Stimulated activated CD8-positive, alpha-beta memory T cell treated with anti-CD3 and anti-CD28 coated beads, Interleukin-15, amount 100 ng/mL, for 24 hours (primary cell): ENCODE data around the gene ALDH3A1.
"Not testable (repeated sequence)": the region's sequence is repeated elsewhere in the genome, so short reads cannot be mapped to it uniquely, and the experiment has no call there.

Experiments
- DNase-seq: peaks from one replicate; pipeline ENCODE4 v3.0.0-alpha.2; 2020; ENCODE audit warnings: low read depth

The ALDH3A1 gene

DNA sequence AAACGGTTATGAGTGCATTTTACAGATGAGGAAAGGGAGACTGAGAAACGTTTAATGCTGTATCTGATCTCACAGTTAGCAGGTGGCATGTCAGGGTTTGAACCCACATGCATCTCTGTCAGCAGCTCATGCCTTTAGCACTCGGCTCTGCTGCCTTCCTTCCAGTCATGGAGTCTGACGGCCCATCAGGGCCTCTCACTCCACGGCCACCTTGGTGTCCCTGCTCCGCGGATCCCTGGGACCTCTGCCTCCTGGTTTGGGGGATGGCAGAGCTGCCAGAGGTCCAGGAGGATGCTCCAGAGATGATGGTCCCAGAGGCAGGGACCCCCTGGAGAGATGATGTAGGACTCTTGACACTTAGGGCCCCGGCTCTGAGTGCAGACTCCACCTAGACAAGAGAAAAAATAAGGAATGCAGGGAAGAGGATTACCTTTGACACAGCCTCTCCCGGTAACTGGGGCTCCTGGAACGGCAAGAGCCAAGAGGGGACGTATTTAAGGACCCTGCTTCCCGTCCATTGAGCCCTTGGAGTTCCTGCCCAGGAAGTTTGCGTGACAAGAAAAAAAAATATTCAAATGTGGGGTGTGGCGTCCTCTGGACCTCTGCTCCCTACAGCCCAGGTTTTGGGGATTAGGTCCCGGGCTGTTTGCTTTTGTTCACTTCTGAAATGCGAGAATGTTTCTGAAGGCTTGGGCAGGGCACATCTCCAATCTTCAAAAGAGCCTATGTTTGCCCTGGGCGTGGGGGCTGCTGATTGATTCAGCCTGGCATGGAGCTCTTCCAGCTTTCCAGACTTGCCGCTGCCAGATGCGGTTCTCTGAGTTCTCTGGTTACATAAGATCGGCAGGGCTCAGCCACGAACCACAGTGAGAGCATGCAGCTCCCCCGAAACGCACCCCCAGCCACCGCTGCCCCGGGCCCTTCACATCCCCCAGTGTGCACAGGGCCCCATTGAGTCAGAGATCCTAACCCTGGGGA lies at the start of gene ALDH3A1:
ALDH3A1 (minus strand) TSS at position 470 of the 978 bp plus-strand sequence. CDS start 3,169 bp downstream, outside the sequence.
- DNase-seq = no peak

DNA sequence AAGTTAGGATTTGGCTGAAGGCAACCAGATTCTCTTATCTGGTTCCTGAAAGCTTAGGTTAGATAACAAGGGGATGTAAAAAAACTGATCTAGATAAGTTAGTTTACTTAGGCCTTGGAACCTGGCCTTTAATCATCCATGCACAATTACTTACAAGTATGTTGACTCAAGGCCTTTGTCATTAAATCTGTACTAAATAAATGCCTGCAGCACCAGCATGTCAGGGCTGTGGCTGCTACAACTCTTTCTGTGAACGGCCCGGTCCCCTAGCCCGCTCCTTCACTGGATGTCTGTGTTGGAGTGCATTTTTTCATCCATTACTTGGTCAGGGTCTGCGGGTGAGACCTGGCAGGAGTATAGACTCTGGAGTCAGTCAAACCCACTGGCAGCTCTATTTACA lies 48.4 kb upstream of the ALDH3A1 start:
- no peak for DNase-seq

DNA sequence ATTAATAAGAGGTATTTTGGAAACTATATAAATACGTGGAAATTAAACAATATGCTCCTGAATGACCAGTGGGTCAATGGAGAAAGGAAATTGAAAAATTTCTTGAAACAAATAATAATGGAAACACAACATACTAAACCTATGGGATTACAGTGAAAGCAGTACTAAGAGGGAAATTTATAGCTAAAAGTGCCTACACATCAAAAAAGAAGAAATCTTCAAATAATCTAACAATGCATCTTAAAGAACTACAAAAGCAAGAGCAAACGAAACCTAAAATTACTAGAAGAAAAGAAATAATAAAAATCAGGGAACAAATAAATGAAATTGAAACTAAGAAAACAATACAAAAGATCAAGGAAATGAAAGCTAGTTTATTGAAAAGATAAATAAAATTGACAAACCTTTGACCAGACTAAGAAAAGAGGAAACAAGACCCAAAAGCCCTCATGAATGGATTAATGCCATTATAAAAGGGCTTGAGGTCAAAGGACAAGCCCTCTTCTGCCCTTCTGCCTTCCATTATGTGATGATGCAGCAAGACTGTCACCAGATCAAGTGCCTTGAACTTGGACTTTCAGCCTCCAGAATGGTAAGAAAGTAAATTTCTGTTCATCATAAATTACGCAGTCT lies 43.9 kb upstream of the ALDH3A1 start:
- no peak for DNase-seq

DNA sequence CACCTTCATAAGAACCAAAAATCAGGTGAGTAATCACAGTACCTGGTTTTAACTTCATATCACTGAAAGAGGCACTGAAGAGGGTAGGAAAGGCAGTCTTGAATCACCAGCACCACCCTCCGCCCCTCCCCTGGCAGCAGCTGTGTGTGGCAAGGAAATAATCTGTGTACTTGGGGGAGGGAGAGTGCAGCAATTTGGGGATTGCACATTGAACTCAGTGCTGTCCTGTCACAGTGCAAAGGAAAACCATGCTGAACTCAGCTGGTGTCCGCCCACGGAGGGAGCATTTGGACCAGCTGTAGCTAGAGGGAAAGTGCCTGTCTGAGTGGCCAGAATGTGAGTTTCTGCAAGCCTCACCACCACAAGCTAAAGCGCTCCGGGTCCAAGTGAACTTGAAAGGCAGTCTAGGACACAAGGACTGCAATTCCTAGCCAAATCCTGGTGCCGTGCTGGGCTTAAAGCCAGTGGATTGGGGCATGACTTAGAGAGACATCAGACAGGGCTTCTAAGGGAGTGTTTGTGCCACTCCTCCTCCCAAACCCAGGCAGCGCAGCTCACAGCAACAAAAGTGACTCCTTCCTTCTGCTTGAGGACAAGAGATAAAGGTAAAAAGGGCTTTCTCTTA lies 39.7 kb upstream of the ALDH3A1 start:
- no peak for DNase-seq

DNA sequence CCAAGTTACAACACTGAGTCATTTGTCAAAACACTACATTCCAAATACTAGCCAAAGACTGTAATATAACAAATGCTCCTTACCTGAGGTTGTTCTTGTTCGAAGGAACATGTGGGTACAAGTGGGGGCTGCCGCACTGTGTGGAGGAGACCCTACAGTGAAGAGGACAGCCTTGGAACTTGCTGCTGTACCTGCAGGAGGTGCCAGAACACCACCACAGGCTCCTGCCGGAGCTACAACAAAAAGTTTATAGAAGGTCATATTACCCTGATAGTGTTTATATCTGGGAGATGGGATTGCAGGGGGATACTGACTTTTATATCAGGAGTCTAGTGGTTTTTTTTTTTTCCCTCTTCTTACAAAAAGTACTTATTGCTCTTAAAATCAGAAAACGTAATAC lies 37.8 kb upstream of the ALDH3A1 start:
- DNase-seq = no peak

DNA sequence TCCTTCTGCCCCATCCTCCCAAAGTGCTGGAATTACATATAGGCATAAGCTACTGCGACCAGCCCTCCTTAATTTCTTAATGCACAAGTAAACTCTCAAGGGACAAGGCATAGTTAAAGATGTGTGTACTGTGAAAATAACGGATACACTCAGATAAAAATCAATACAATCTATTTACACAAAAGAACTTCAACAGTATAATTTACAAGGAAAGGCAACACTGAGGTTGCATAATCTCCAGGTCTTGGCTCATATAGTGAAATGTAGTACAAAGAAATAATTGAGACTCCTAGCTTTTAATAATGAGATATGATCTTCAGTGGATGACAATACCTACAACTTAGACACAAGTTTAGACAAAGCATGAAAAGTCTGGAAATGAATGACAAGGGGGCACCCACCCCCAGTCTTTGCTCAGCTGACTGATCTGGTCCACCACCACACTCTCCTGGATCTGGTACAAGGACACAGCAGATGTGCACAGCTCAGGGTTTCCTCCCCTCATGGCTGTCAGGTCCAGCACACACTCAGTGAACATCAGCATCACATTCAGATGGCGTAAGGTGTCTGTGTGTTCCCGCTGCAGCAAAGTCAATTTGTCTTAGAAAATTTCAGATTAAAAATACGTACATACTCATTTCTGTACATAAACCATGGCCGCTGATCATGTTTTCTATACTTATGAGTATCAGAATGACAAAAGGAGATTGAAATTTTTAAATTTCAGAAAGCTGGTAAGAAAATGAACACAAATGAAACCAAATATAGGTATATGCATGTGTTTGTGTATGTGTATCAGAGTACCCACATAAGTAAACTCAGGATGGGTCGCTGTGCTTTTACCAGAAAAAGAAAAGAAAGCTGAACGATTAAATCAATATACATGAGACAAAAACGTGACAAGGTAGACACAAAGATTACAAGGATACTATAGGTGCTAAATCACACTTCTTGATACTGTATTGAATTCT lies 33.7 kb upstream of the ALDH3A1 start:
- no peak for DNase-seq

DNA sequence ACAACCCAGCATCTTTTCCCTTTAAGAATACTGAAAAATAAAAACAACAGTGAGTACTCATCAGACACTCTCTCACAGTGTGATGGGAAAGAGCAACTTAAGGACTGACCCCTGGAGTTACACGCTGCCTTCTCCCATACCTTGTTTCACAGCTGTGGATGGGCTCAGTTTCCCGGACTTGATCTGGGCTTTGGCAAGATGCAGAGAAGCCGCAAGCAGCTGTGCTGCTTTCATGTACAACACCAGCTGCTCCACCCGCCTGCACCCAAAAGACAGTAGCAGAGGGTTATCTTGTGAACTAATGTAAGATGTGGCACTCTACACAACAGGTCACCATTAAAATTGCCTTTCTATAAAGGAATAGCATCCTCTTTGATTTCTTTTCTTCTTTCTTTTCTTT lies 32.7 kb upstream of the ALDH3A1 start:
- DNase-seq = no peak

DNA sequence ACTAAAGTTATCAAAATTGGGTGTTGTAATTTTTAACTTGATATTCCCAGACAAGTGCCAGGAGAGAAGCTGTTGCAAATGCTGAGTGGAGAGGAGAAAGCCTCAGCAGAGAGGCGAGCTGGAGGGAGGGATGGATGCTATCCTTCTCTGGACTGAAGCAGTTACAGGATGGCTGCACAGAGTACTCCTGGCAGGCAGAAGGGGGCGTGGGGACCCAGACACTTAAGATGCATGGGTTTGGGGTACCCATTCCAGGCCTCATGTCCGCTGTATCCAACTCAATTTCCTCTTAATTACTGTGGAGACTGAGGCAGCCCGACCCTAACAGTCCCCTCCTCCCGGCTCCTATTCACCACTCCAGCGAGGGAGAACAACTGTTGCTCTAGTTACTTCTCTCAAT lies 25.4 kb upstream of the ALDH3A1 start:
- DNase-seq = no peak

DNA sequence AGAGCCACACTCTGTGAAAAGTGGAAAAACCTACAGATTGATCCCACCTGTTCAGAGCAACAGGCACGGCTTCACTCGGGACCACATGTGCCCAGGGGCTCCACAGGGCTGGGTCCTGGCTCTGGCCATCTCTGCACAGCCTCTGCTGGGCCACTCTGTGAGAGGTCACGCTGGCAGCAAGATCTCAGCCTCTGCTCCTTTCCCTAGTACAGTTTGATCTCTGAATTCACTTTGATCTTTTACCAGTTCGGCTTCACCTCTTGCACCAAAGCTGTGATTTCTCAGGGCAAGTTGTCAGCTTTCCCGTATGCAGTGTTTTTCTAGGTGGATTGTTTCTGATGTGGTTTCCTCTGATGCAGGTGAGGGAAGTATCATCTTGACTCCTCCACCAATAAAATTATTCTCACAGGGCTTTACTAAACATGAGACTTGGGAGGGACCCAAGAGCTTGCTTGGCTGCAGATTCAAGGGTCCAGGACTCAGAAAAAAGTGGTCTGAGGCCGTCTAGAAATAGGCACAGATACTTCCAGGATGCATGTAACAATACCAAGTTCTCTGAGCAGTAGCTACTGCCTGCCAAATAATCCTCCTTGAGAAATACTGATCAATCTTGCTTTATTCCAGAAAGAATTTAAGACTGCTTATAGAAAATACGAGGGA lies 24.0 kb upstream of the ALDH3A1 start:
- no peak for DNase-seq

DNA sequence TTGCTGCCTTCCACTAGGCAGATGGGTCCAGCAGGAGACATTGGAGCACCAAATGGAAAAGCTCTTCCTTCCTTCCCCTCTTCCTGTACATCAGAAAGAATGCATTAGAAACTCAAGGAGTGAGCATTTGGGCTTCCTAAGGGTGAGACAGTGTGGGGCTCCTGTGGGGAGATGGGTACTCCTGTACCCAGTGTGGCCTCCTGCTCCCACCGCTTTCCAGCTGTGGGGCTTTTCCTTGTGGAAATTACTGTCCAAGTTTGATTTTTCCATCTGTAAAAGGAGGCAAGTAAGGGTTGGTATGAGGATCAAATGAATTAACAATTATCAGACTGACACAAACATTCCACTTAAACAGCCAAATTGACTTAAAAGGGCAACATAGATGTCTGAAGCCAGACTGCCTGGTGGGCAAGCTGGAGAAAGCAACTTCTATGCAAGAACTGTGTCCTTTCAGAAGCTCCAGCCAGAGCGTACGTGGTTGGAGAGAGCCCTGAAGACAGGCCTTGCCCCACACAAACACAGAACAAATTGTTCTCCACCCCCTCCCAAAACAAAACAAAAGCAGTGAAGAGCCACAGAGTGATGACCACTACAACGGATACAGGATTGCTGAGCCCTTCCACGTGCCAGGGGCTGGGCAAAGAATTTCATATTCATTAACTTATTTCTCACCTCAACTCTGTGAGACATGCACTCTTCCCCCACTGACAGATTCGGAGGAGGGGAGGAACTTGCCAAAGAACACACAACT lies 23.1 kb upstream of the ALDH3A1 start:
- no peak for DNase-seq

DNA sequence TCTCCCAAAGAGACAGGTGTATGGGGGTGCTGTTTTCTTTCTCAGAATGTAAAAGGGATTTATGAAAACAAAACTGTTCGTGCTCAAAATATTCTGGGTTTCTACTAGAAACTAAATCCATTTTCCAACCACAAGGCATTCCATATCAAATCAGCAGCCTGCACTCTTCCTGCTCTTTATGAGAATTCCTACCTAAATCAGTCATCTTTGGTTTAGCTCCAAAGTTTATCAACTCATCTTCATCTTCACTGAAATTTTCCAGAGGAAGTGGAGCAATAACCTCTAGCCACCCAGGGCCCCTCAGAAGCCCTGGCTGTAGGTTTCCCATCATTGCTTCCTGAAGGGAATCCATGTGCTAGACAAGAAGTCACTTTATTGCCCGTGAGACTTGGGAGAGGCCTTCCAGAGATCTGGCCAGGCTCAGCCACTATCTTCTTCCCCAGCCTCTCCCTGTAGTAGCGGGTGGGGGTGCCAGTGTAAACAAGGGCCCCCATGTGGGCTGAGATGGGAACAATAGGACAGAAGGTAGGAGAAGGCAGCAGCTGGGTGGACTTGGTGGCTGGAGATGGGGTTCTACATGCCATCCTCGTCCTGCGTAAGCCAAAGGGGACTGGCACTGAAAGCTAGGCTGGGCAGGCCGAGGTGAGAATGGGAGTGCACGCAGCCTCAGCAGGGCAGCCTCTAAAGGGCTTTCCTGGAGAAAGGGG lies 22.0 kb upstream of the ALDH3A1 start:
- no peak for DNase-seq

DNA sequence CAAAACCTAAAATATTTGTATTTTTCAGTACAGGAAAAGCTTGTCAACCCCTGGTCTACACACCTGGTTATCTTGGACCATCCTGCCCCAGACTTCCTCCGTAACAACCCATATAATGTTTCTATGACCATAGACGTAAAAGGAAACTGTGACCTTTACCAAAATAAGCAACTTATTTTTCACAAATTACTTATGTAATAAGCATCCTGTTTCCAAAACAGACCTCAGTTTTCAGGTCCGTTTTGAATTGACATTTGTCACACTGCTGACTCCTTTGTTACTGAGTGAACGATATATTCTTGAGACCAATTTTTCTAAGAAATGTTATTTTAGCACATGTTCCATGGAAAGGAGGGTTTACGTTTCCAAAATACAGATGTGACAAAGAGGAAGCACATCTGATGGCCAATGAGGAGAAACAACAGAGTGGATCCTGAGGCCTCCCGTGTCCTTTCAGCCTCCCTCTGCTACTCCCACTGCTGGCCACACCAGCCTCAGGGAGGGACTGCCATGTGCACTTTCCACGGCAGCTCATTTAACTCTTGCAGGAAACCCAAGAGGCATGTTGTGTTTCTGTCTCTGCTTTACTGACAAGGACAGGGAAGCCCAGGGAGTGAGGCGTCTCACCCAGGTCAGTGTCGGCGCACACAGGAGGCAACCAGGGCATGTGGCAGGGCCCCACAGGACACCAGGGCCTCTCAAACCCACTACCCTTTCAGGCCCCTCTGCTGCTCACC lies 20.1 kb upstream of the ALDH3A1 start:
- DNase-seq = no peak

DNA sequence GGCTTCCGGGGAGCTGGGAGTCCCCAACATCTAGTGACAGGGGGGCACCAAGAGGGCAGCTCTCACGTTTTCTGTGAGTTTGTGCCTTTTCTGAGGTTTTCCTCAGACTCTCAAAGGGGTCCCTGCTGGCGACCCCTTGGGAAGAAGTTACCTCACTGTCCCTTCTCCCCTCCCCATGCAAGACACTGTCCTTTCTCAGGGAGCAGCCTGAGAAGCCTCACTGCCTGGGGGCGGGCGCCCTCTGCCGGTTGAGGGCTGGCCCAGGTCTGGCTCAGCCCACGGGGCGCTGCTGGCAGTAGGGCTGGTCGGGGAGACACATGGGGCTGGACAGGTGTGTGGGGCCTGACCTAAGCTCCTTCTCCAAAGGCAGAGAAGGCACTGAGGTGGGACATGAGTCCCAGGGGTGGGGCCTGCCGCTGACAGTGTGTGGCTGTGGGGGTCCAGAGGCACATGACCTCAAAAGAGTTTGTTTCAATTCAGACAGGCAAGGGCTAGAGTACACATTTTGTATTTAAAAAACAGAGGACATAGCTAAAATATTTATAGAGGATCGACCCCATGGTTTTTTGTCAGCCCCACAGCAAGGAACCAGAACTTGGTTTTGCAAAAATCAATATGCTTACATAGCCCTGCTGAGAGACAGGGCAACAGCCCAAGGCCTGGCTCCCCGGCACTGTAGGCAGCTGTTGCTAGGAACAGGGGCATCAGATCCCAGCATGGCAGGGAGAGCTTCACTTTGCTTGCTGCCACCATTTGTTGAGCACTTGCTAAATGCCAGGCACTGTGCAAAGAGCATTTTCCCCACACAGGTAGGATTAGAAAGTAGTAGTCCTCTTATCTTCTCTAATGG lies 18.5 kb upstream of the ALDH3A1 start:
- DNase-seq = peak; percentile 68

DNA sequence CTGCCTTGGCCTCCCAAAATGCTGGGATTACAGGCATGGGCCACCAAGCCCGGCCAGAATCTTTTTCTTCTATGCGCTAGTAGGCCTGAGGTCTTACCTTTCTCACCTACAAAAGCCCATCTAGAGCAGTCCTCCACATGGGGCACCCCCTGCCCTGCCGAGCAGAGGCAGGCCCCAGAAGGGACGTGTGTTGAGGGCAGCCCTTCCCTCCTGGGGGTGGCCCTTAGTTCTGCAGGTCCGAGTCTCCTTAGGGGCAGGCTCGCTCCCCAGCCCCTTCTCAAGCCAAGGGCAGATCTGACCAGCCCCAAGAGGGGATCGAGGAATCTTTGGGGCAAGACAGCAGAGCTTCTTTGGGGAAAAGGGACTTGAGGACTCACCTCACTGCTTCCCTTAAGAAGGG lies 17.9 kb upstream of the ALDH3A1 start:
- DNase-seq = no peak

DNA sequence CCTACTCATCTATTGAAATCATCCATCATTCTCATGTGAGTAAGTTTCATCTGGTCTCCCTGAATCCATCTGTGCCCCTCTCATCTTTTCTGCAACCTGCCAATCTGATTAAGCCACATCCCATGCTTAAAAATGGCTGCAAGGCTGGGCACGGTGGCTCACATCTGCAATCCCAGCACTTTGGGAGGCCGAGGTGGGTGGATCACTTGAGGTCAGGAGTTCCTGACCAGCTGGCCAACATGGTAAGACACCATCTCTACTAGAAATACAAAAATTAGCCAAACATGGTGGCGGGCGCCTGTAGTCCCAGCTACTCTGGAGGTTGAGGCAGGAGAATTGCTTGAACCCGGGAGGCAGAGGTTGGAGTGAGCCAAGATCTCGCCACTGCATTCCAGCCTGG lies 15.9 kb upstream of the ALDH3A1 start:
- DNase-seq = not testable (repeated sequence)

DNA sequence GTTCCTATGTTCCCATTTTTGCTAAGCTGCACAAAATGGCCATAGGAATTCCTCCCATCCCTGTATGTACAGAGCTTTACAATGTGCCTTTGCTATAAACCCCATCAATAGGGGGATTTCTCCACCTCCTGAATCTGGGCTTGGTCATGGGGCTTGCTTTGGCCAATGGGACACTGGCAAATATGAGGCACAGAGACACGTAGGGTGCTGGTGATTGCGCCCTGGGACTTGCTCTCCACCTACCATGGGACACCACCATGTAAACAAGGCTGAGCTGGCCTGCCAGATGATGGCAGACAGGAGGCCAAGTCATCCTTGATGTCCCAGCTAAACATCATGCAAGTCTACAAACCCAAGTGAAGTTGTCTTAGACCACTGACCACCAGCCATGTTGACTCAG lies 15.3 kb upstream of the ALDH3A1 start:
- DNase-seq = no peak

DNA sequence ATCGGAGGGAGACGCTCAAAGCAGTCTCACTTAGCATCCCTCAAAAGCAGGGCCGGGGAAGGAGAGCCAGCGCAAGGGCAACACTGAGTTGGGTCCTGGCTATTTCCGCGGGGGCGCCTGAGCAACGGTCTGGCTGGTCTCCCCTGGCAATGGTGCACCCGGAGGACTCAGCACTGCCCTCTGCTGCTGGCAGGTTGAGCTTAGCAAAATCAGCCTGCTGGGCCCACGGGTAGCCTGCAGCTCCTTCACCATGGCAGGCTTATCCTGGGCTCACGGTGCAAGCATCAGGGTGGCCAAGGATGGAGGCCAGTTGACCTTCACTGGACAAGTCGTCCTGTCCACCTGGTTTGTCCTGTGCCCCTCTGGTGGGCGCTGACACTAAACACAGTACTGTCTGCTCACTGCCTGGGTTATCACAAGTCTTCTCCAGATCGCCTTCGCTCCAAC lies 14.4 kb upstream of the ALDH3A1 start:
- no peak for DNase-seq

DNA sequence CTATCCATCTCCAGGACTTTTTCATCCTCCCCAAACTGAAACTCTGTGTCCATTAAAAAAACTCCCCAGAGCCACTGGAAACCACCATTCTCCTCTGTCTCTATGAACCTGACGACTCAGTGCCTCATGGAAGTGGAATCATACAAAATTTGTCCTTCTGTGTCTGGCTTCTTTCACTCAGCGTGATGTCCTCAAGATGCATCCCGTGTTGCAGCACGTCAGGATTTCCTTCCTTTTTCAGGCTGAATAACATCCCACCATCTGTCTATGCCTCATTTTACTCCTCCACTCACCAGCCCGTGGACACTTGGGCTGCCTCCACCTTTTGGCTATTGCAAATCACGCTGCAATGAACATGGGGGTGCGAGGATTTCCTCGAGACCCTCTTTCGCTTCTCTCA lies 12.6 kb upstream of the ALDH3A1 start:
- DNase-seq = no peak
